Left hindlimb (tissue), 1 donor: ENCODE results near the gene C7.

Experiments used
- DNase-seq: peaks from one replicate; pipeline ENCODE4 v3.0.0-alpha.2; 2018

The C7 gene

DNA sequence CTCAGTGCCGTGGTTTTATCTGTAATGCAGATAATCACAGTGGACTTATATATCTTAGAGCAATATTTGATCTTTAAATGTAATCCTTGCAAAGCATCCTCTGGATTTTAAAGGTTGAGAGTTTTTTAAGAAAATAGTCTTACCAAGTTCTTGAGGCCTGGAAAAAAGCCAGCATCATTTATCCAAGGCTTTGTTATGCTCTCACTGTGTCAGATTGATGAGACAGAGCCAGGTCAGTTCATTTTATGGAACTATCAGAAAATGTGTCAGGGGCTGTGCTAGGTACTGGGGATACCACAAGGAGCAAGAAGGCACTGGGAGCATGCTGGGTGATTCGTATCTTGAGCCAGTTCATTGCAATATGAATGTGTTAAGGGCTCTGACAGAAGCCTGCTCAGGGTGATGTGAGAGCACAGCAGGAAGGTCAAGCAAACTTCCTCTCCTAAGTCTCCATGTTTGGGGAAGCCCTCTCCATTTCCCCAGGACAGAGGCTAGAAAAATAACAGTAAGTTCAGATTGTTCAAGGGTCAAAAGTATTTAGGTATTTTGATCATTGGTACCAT, 19.7 kb downstream of the C7 start:
- DNase-seq: no peak

GRCh38 chr5:40932766-40933165, 23.5 kb downstream of the C7 start:
- no peak for DNase-seq

GRCh38 chr5:40937075-40937474, 27.8 kb downstream of the C7 start:
- DNase-seq: no peak

DNA sequence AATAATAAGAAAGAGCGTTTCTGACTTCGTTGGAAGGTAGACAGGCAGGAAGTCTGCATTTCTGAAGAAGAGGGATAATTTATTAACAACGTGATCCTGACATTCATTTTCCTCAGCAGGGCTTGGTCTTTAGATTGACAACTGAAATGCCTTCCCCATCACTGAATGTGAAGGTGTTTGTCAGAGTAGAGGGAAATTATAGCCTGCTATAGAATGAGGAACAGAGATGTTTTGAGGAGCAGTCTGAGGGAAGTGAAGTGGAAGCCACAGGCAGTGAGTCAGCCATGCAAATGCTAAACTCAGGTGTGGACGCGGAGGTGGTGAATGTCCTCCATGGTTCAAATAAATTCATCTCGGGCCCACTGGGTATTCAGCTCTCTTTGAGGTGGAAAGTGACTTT, 30.5 kb downstream of the C7 start:
- DNase-seq: no peak

DNA sequence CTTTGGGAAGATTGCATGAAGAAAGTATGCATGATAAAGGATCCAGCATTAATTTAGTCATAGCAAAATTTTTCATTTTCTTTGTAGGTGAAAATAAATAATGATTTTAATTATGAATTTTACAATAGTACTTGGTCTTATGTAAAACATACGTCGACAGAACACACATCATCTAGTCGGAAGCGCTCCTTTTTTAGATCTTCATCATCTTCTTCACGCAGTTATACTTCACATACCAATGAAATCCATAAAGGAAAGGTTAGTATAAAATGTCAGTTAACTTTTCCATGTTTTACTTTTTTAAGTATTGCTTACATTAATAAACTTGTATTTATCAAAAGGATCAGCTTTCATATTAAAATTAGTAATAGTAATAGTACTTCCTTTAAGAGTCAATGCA, 35.8 kb downstream of the C7 start:
- no peak for DNase-seq

- DNase-seq: no peak
Measured at GRCh38 chr5:40955313-40955712, 46.0 kb downstream of the C7 start.

DNA sequence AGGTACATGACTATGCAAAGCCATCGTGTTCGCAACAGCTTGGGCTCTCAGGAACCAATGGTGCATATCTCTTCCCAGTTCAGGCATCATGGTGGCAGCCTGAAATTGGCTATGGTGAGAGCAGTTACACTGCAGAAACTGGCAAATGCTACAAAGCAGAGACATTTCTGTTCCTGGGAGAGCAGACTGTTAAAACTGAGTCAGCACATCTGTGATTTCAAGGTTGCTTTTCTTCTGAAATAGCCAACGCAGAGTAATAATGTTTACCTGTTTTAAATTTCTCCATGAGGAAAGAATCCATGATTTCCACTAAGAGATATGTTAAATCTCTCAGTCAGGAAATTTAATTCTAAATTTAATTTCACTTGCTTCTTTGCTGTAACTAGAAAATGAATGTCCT, 47.8 kb downstream of the C7 start:
- no peak for DNase-seq

GRCh38 chr5:40958811-40959210, 49.5 kb downstream of the C7 start:
- no peak for DNase-seq

GRCh38 chr5:40960037-40960436, 50.7 kb downstream of the C7 start:
- no peak for DNase-seq

- DNase-seq: no peak
Measured at GRCh38 chr5:40962207-40962955, 53.1 kb downstream of the C7 start.

- no peak for DNase-seq
Measured at GRCh38 chr5:40972434-40972833, 63.1 kb downstream of the C7 start.

DNA sequence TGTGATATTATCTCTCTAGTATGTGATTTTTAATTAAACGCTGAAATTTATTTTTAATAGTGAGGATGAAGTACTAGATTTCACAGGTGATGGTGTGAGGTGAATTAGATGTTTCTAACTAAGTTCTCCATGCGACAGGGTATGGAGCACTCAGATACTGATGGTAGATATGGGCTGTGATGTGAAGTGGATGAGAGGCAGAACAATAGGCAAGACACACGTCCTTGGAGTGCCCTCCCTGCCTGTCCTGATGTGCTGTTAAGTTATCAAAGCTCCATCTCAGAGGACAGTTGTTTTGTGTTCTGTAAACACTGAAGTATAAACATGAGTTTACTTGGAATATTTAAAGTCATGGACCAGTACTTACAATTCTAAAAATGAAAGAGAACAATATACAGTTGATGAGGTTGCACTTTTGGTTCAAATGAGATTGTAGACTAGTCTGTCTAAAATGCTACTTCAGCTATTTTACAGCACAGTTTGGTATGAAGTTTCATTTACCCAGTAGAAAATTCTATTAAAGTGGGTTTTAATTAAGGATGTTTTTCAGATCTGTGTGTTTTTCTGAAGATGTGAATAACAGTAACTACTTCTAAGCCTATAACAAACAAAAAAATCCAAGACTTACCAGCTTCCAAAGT, 64.2 kb downstream of the C7 start:
- DNase-seq: no peak

DNA sequence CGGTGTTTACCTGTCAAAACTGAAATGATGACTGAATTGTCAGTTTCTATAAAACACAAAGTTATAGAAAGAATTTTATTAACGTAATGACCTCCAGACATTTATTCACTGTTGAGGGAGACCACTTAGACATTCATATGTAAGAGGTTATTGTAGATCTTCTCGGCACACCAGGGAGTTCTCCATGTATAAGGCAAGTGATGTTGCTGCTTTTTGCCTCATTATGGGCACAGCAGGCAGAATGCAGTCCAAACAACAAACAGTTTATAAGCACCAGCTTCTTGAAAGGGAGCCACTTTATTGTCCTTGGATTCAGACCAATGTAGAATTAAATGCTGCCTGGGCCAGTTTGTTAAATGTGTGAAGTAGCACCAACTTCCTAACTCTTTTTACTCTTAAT, 66.7 kb downstream of the C7 start:
- DNase-seq: no peak

DNA sequence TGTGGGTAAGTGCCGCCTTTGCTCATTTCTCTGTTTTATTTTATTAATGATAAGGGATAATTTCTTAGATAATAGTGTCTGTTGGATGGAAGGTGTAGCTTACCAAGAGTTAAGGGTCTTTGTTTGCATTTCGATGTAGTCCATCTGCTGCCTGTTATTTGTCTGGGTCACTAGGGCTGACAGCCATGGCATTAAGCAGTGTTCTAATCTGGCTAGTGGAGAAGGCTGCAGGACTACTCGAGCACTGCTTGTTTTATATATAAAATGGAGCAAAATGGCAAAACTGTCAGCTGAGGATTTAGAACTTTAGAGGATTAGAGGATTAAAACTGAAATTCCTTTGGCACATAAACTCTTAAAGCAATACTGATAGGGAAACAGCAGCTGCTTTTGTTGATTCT, 67.5 kb downstream of the C7 start:
- no peak for DNase-seq

GRCh38 chr5:40981420-40981819, 72.1 kb downstream of the C7 start:
- no peak for DNase-seq

GRCh38 chr5:40983781-40984180, 74.5 kb downstream of the C7 start:
- no peak for DNase-seq

DNA sequence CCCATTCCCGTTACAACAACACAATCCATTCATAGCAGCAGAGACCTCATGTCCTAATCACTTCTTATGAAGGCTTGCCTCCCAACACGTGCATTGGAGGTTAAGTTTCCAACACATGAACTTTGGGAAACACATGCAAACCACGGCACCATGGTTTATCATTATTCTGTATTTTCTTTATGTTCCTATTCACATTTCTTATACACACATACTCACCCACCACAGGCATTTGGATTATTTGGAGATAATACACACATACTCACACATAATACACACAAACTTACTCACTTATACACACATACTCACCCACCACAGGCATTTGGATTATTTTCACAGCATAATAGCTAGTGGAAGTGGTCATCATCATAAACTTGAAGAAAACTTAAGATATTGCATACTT, 75.6 kb downstream of the C7 start:
- DNase-seq: no peak

GRCh38 chr5:40985501-40985900, 76.2 kb downstream of the C7 start:
- DNase-seq: no peak

- DNase-seq: no peak
Measured at GRCh38 chr5:40986666-40987065, 77.4 kb downstream of the C7 start.

- DNase-seq: no peak
Measured at GRCh38 chr5:40987349-40987748, 78.1 kb downstream of the C7 start.

DNA sequence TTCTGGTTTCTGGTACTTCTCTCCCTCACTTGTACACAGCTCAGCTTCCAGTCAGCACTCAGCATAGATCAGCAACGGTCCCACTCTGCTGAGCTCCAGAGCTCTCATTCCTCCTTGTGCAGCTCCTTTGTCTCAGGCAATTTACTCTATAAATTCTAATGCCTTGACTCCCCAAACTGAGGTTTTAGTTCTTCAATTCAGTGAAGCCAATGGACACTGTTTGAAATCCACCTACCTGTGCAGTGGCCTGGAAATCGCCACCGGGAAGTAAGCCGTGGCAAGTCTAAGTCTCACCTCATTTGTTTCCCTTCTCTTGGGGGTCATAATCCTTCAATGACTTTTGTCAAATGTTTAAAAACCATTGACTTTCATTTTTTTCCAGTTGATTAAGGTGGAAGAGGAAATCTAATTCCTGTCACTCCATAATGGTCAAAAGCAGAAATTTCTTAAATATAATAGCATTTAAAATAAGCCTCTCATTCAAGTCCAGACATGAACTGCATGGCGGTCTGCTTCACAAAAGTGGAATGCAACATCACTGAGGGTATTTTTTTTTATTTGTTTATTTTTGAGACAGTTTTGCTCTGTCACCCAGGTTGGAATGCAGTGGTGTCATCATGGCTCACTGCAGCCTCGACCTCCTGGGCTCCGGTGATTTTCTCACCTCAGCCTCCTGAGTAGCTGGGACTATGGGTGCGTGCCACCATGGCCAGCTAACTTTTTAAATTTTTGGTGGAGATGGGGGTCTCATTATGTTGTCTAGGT, 79.6 kb downstream of the C7 start:
- no peak for DNase-seq

- no peak for DNase-seq
Measured at GRCh38 chr5:40991168-40991980, 82.1 kb downstream of the C7 start.
